HG03097 (cell line): ENCODE data around the gene ZNF213.
"Not testable (repeated sequence)": the region's sequence is repeated elsewhere in the genome, so short reads cannot be mapped to it uniquely, and the experiment has no call there.

Experiments used
- ATAC-seq: cut with Tn5 transposase; IDR thresholded peaks from one replicate; pipeline ENCODE4 v1.9.1; 2021; ENCODE audit not compliant: unreplicated experiment, low FRiP score

The ZNF213 gene

DNA sequence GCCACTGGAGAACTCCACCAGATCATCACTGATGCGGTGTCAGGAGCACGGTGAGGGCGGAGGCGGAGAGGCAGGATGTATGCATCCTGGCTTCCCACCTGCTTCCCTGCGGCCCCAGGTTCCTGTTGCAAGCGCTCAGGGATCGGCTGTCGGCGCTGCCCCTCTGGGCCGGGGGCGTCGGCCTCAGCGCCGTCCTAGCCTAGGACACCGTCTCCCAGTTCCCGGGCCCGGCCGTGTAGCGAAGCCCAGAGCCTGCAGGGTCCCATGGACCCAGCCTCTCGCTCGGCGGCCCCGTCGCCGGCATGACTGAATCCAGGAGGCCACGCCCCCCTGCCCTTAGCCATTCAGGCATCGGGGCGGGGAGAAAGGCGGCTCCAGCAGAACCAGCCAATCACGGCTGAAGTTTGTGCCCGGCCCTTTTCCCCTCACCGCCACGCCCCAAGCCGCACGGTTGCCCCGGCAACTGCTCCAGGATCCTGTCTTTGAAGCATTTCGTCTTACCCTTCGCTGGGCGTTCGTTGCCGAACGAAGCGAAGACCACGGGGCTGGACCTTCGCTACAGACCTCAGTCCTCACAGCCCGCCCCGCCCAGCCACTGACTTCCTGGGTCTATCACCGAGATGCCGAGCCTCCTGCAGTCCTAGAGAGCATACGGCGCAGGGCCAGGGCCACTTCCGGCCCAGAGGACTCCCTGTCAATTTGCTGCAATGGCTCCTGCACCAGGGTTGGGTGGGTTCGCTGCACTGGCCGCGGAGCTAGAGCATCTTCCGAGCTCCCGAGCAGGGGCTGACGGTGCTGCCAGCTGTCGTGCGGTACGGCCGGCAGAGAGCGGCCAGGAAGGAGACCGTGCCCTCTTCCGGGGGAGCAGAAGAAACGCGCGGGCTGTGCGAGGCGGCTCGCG is 10.6 kb upstream of the ZNF213 start:
- peak; percentile 76 for ATAC-seq

DNA sequence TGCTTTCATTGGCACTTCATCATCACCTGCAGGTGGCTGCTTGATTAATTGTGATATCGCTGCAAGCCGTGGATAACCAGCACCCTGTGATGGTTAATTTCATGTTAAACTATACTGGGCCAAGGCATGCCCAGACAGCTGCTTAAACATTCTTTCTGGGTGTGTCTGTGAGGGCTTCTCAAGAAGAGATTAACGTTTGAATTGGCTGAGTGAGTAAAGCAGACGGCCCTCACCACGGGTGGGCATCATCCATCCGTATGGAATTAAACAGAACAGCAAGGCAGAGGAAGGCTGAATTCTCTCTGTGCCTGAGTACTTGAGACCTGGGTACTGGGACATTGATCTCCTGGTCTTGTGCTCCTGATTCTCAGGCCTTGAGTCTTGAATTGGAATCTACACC is 7.1 kb upstream of the ZNF213 start:
- no peak for ATAC-seq

DNA sequence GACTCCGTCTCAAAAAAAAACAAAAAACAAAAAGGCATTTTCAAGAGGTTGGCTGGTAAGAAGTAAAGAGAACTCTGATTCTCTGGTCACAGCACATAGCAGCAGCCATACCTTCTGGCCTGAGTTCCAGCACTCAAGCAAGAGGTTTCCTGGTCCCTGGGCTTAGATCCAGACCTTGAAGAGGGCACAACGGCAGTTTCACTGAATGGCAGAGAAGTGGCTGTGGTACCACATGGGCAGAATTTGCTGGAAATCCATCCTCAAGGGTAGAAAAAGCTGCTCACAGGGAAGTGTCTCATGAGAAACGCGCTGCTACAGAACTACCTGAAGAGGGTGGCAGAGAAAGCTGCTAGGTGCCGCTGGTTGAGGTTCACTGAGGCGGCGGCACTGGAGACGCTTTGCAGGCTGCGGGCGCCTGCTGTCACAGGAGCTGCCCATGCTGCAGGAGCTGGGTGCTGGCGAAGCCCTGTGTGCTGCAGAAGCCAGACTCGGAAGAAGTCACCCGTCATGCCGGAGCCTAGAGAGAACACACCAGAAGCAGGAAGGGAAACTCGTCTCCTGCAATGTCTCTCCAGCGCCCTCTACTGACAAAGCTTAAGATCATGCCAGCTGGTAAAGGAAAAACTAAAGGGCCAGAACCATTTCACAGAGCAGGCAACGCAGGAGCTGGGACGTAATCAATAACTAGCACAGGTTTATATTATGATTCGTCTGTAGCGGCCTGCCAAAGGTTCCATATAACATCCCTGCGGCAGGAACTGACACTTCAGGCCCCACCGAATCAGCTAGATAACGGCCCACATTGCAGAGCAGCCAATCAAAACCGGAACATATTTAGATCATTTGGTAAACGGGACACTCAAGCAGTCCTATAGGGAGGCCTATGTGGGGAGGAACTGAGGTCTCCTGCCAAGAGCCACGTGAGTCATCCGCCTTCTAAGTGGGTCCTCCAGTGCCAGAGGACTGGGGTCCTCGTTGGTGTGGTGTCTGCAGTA is 5.4 kb upstream of the ZNF213 start:
- ATAC-seq: no peak

DNA sequence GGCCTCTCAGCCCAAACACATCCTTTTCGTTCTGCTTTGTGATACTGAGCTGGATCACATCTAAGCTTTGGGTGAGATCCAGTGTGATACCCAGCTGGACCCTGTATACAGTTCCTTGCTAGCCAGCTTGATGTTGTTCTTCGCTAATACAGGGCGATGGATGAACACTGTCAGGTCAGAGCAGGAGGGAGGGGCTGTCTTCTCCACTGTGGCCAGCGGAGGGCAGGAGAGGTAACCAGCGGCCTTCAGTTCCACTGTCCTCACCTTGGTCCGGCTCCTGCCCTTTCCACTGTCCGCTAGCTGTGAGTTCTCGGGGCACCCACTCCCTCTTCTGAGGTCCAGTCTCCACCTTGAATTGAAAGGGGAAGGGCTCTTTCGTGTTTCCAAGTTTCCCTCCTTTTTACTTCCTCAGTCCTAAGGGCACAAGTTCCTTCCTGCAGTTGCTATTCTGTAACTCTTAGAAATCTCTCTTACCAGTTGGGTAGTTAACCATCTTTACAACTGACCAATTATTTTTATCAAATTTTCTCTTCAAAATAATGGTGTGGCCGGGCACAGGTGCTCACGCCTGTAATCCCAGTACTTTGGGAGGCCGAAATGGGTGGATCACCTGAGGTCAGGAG is 3.0 kb upstream of the ZNF213 start:
- no peak for ATAC-seq

DNA sequence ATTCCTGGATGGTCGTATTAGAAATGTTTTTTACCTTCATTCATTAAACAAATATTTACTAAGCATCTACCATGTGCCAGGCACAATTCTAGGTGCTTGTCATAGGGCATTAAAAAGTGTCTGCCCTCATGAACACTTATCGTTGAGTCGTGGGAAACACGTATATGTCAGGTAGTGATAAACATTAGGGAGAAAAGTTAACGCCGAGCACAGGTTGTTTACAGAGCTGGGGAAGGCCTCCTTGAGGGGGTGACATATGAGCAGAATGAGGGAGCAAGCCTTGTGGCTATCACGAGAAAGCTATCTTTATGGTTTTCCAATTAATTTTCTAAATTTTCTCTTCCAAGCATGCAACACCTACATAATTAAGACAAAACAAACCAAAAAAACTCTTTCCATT is 985 bp upstream of the ZNF213 start:
- no peak for ATAC-seq

DNA sequence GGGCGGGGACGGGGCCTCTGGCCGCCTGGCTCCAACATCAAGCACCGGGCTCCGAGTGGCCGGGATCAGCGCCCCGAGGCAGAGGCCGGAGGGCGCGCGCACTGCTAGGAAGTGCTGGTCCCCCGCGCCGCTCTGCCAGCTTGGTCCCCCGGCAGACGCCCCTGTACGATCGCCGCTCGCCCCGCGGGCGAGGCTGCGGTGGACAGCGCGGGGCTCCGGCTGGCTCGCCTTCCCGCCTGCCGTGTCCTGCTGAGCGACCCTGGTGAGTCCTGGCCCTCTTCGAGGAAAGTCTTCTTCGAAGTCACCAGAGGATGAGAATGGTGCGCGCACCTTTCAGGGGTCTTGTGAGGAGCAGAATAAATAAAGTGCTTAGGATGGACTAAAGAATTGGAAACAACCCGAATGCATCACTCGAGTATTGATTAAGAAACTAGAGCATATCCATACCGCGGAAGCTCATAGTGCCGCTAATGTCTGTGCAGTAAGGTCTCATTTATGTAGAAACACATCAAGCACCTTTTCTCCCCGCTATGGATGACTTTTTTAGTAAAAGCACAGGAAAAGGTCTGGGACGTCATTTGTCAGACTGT is 392 bp downstream of the ZNF213 start:
- ATAC-seq: peak; percentile 21

DNA sequence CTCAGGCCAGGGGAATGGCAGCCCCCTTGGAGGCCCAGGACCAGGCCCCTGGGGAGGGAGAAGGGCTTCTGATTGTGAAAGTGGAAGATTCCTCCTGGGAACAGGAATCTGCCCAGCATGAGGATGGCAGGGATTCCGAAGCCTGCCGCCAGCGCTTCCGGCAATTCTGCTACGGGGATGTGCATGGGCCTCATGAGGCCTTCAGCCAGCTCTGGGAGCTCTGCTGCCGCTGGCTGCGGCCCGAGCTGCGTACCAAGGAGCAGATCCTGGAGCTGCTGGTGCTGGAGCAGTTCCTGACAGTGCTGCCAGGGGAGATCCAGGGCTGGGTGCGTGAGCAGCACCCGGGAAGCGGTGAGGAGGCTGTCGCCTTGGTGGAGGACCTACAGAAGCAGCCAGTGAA is 2.4 kb downstream of the ZNF213 start:
- no peak for ATAC-seq

DNA sequence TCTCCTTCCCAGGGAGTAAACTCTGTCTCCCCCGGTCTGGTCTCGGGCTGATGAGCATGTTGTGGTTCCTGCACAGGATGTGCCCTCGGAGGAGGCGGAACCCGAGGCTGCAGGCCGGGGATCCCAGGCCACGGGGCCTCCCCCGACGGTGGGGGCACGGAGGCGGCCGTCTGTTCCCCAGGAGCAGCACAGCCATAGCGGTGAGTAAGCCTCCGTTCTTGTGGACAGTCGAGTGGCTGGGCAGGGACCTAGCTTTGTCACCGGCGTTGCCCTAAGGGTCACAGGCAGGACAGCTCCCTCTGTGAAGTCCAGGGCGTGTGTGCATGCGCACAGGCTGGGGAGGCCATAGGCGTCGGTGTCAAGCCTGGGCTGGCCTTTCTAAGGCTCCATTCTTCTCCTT is 3.5 kb downstream of the ZNF213 start:
- ATAC-seq: no peak

DNA sequence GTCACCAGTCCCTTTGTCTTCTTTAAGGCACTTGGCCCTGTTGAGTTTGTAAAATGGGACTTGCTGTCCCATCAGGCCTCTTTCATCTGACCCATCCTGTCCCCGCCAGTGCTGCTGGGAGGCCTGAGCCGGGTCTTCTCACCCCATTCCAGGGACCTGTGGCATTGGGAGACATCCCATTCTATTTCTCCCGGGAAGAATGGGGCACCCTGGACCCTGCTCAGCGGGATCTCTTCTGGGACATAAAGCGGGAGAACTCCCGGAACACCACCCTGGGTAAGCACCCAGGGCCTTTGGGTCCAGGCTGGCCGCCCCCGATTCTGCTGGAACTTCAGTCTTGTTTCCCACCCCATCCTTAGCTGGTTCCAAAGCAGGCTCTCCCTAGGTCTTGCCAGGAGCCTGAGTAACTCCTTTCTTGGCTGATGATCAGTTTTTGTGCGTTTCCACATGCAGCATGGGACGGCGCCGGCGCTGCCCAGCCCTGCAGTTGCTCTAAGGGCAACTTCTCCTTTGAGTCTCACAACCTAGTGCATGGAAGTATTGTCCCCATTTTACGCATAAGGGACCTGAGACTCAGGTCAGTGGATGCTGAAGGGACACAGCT is 4.1 kb downstream of the ZNF213 start:
- ATAC-seq: no peak

DNA sequence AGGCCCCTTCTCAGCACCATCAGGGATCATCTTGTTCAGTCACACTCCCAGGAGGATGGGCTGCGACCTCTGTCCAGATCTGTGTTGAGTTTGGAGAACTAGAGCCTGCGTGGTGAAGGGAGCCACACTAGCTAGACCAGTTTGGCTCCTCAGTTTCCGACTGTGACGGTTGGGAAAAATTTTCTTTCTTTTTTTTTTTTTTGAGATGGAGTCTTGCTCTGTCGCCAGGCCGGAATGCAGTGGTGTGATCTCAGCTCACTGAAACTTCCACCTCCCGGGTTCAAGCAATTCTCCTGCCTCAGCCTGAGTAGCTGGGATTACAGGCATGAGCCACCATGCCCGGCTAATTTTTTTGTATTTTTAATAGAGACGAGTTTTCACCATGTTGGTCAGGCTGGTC is 4.7 kb downstream of the ZNF213 start:
- ATAC-seq: not testable (repeated sequence)

DNA sequence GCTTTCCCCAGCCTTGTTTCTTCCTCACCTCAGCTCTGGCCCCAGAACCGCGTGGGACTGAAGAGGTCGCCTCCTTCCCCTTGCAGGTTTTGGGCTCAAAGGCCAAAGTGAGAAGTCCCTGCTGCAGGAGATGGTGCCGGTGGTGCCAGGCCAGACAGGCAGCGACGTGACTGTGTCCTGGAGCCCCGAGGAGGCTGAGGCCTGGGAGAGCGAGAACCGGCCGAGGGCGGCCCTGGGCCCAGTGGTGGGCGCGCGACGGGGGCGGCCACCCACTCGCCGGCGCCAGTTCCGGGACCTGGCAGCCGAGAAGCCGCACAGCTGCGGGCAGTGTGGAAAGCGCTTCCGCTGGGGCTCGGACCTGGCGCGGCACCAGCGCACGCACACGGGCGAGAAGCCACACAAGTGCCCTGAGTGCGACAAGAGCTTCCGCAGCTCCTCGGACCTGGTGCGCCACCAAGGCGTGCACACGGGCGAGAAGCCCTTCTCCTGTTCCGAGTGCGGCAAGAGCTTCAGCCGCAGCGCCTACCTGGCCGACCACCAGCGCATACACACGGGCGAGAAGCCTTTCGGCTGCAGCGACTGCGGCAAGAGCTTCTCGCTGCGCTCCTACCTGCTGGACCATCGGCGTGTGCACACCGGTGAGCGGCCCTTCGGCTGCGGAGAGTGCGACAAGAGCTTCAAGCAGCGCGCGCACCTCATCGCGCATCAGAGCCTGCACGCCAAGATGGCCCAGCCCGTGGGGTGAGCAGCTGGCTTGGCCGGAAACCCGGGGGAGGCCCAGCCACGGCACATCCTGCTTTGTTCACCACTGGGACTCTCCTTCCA is 6.0 kb downstream of the ZNF213 start:
- no peak for ATAC-seq

DNA sequence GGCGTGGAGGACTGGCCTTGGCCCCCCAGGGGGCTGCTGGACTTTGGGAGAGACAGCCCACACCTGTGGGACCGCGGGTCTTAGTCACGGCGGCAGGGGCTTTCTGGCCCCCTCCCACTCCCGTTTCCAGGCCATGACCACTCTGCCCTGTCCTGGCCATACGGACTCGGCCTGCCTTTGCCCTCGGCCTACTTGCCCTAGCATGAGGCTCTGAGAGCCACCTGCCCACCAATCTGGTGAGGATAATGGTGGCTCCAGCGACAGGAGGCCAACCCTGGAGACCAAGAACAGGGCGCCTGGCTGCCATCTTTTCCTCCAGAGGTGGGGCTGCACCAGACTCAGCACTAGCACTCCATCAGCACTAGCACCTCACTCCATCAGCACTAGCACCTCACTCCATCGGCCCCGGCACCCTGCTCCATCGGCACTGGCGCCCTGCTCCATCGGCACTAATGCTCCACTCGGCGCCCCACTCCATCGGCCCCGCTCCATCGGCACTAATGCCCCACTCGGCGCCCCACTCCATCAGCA is 7.0 kb downstream of the ZNF213 start:
- no peak for ATAC-seq

DNA sequence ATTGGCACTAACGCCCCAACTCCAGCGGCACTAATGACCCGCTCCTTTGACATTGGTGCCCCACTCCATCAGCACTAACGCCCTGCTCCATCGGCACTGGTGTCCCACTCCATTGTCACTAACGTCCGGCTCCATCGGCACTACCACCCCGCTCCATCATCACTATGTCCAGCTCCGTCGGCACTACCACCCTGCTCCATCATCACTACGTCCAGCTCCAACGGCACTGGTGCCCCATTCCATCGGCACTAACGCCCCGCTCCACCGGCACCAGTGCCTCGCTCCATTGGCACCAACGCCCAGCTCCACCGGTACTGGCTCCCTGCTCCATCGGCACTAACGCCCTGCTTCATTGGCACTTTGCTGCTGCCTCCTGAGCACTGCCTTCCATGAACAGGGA is 7.5 kb downstream of the ZNF213 start:
- ATAC-seq: no peak

DNA sequence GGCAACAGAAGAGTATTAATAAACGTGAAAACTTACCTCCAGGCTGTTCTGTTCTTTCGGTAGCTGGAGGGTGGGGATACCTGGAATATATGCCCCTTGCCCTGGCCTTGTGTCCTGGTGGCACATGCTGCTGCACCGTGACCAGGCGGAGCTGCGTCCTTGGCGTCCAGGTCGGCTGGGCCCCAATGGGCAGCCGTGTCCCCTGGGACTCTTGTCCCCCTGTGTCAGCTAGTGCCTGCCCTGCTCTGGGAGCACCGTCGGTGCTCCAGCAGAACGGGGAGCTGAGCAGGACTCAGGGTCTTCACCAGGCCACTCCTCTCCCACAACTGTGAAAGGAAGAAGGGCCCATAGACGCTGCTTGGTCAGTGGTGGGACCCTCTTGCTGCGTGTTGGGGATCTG is 7.9 kb downstream of the ZNF213 start:
- ATAC-seq: no peak

DNA sequence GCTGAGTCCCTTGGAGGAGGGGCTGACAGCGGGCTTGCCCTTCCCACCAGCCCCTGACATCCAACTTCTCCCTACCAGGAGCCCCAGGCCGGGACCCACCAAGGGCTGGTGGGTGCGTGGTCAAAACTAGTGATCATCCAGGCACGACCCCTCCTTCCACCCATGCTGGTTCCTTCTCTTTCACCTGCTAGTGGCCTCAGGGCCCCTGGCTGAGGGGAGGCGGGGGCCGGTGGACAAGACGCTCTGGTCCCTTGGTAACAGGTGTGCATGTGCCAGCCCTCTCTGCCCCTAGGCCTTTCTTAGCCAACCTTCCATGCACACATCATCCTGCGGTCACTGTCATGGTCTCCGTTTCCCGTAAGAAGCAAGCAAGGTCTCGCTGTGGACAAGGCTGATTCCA is 8.4 kb downstream of the ZNF213 start:
- no peak for ATAC-seq

DNA sequence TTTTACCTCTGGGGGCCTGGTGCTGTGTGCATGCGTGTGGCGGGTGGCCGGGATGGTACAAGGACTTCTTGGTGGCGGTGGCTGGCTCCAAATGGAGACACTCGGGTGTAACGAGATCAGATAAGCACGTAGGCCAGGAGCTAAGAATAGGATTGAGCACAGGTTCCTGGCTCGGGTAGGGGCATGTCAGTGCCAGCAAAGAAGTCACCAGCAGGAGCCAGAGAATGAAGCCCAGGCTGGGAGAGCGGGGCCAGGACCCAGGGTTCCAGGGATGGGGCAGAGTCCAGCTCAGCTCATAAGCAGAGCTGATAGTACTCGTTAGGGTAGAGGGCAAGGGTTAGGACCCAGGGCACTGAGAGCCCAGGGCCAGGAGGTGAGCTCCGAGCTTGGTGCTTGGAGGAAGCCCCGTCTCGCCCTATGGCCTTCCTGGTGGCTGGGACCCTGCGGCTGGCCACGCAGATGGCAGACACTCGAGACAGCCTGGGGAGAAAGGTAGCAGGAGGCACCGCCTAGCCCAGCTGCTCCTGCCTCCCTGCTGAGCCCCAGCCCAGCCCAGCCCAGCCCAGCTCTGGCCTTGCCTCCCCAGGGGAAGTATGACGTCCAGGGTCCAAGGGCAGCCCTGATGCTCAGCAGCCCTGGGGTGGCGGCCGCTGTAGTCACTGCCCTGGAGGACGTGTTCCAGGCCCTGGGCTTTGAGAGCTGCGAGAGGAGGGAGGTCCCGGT is 8.9 kb downstream of the ZNF213 start:
- ATAC-seq: no peak

DNA sequence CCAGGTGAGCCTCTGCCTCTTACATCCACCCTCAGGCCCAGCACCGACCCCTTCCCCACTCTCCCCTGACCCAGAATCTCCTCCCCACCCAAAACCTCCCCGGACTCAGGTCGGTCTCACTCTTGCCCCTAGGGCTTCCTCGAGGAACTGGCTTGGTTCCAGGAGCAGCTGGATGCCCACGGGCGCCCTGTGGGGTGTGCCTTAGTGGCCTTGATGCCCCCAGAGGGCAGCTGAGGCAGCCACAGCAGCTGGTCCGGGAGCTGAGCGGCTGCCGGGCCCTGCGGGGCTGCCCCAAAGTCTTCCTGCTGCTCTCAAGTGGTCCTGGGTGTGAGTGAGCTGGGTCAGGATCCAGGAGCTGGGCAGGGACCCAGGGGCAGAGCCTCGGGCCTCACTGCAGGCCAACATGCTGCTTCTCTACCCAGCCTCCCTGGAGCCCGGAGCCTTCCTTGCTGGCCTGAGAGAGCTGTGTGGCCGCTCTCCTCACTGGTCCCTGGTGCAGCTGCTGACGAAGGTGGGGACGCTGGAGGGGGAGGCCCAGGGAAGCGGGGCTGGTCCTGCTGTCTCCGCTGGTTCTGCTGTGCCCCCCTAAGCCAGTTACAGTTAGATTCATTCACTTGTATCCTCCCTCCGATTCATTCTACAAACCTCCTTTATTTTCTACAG is 9.6 kb downstream of the ZNF213 start:
- no peak for ATAC-seq

DNA sequence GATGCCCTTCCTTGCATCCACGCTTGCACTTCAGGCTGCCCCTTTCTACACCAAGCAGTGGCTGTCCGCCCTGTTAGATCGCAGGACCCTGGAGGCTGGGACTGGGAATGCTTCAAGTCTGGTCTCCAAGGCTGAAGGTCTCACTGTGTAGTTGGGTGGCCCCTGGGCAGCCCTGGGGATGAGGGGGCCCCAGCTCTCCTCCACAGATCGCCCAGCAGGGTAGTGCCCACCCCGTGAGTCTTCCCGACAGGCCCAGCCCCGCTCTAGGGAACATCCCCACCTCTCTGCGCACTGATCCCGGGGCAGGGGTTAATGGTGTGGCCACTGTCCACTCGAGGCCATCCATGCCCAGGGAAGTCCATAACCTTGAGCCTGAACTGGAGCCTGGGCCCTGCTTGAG is 10.3 kb downstream of the ZNF213 start:
- ATAC-seq: no peak
